ENCODE measurements around the gene TRPT1.

DNA sequence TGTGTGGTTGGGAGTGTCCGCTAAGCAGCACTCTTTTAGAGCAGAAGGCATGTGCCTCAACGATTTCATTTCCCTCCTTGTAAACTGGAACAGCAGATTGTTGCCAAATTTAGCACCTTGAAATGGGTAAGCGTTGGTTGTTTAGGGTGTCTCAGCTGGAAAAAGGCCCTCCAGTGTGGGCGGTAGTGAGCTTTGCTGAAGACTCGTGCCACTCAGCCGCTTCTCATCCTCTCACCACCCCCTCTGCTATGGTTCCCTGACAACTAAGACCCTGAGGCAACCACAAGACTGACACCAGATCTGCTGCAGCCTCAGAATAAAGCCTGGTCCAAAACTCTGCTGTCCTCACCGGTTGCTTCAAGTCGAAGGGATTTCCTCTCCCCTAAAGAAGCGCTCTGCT lies 29.4 kb downstream of the TRPT1 start:
- TF ChIP-seq, protein P1, sequence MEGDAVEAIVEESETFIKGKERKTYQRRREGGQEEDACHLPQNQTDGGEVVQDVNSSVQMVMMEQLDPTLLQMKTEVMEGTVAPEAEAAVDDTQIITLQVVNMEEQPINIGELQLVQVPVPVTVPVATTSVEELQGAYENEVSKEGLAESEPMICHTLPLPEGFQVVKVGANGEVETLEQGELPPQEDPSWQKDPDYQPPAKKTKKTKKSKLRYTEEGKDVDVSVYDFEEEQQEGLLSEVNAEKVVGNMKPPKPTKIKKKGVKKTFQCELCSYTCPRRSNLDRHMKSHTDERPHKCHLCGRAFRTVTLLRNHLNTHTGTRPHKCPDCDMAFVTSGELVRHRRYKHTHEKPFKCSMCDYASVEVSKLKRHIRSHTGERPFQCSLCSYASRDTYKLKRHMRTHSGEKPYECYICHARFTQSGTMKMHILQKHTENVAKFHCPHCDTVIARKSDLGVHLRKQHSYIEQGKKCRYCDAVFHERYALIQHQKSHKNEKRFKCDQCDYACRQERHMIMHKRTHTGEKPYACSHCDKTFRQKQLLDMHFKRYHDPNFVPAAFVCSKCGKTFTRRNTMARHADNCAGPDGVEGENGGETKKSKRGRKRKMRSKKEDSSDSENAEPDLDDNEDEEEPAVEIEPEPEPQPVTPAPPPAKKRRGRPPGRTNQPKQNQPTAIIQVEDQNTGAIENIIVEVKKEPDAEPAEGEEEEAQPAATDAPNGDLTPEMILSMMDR (IDR thresholded peaks at IDR 0.05), result no peak
- no peak for TF ChIP-seq EP300 (IDR thresholded peaks at IDR 0.05)
- TF ChIP-seq RAD21 (conservative IDR thresholded peaks at IDR 0.05 in 1 of 2, IDR thresholded peaks at IDR 0.05 in 1 of 2), result no peak
- TF ChIP-seq POLR2A (IDR thresholded peaks at IDR 0.05; ENCODE audit: low read length), result no peak
- no peak for TF ChIP-seq MAFK (IDR thresholded peaks at IDR 0.05; ENCODE audit: partially characterized antibody)
- no peak for TF ChIP-seq ZFP36 (IDR thresholded peaks at IDR 0.05; ENCODE audit: borderline replicate concordance, partially characterized antibody)
- TF ChIP-seq CHD4 (IDR thresholded peaks at IDR 0.05; ENCODE audit: borderline replicate concordance), result no peak

Measured in A549 (cell line).